Measurements from ENCODE around the gene TMEM132C. TPM values are rescaled to one million over a fixed set of nuclear protein-coding genes. Genes with fewer than 3 reads are reported as not detected.

Gene TMEM132C
- total and polyA plus RNA-seq, 8 donors, result 0.50 to 36.6 (median 33.2) TPM

DNA sequence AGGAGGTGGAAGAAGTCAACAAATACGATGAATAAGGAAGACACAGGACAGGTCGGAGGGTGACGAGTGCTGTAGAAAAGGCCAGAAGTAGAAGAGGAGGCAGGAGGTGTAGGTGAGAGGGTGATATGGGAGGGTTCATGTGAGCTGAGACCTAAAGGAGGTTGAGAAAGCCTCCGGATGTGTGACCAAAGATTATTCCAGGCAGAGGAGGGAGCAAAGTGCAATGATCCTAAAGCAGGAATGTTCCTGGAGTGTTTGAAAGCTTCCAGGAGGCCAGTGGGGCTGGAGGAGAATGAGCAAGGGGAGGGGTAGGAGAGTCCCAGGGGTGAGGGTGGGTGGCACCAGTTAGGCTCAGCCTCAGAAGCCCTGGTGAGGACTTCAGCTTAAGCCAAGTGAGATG, 340.0 kb downstream of the TMEM132C start:
- ATAC-seq (no peak), DNase-seq (no peak)
- H3K4me3 ChIP-seq, result no peak overlapping the region
- no peaks in the 10 kb centered on the region for H3K4me1 ChIP-seq
- H3K27me3 ChIP-seq, result no peaks in the 10 kb centered on the region
- H3K36me3 ChIP-seq, result no peaks in the 10 kb centered on the region
- intact Hi-C loops (cut with DNase I), result no loop called here
- no peak overlapping the region for H3K27ac ChIP-seq
- H3K9me3 ChIP-seq, result no peaks in the 10 kb centered on the region
- TF ChIP-seq, protein P1, sequence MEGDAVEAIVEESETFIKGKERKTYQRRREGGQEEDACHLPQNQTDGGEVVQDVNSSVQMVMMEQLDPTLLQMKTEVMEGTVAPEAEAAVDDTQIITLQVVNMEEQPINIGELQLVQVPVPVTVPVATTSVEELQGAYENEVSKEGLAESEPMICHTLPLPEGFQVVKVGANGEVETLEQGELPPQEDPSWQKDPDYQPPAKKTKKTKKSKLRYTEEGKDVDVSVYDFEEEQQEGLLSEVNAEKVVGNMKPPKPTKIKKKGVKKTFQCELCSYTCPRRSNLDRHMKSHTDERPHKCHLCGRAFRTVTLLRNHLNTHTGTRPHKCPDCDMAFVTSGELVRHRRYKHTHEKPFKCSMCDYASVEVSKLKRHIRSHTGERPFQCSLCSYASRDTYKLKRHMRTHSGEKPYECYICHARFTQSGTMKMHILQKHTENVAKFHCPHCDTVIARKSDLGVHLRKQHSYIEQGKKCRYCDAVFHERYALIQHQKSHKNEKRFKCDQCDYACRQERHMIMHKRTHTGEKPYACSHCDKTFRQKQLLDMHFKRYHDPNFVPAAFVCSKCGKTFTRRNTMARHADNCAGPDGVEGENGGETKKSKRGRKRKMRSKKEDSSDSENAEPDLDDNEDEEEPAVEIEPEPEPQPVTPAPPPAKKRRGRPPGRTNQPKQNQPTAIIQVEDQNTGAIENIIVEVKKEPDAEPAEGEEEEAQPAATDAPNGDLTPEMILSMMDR (IDR thresholded peaks at IDR 0.05), result no peak

DNA sequence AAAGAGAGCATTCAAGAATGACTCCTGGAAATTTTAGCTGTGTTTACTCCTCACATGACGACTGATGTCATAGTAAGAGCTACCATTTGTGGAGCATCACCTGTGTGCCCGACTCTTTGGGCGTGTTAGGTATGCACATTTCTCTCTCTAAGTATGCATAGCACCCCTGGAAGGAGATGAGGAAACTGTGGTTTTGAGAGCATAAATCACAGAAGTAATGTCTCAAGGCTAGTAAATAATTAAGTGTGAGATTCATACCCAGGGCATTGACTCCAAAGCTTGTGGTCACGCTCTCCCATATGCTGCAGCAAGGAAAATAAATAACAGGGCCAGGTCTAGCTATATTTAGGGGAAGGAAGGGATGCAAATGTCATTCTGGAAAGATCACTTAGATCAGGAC, 340.7 kb downstream of the TMEM132C start:
- no peak for ATAC-seq
- Histone ChIP-seq H3K9me3 (no peaks in the 10 kb centered on the region), H3K36me3 (no peaks in the 10 kb centered on the region), H3K27me3 (no peaks in the 10 kb centered on the region), H3K4me1 (no peaks in the 10 kb centered on the region), H3K4me3 (no peak overlapping the region), H3K27ac (no peak overlapping the region)
- TF ChIP-seq, protein P1 (IDR thresholded peaks at IDR 0.05), result no peak
- intact Hi-C loops (cut with DNase I), result no loop called here
- no peak for DNase-seq

DNA sequence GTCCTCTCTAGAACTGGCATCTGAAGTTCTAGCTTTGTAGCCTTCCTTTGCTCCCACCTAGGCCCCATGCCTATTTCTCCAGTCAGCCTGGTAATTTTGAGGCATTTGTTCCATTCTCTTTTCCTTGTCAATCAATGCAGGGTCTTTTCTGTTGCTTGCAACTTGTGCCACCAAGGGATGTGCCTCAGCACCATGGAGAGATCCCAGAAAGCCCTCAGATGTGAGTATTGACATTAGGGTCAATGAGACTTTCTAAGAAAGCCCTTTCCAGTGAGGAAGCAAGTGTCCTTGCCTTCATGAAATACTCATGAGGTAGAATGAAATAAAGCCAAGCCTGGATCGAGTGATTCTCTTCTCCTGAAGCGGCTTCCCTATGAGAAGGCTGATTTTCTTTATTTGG, 342.9 kb downstream of the TMEM132C start:
- no peak for ATAC-seq
- TF ChIP-seq, protein P1 (IDR thresholded peaks at IDR 0.05), result no peak
- DNase-seq, result no peak
- H3K4me1 ChIP-seq, result no peaks in the 10 kb centered on the region
- H3K27ac ChIP-seq, result no peak overlapping the region
- no peak overlapping the region for H3K4me3 ChIP-seq
- no peaks in the 10 kb centered on the region for H3K27me3 ChIP-seq
- H3K36me3 ChIP-seq, result no peaks in the 10 kb centered on the region
- no peaks in the 10 kb centered on the region for H3K9me3 ChIP-seq
- intact Hi-C loops (cut with DNase I), result no loop called here

DNA sequence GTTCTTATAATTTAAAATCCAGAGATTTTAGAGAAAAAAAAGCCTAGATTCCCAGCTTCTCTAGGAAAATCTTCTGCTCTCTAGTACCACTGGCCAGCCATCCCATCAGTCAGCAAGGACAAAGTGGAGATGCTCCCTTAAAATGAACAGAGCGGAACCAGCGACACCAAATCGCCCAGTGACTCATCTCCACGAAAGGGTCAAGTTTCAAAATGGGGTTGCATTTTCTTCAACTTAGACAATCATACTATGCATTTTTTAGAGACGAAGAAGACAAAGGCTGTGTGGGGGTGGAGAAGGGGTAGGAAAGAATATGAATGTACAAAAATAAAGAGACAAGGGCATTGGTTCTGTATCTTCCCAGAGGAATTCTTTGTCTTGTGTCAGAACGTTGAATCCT, 344.8 kb downstream of the TMEM132C start:
- Histone ChIP-seq H3K4me3 (no peak overlapping the region), H3K9me3 (no peaks in the 10 kb centered on the region), H3K27me3 (no peaks in the 10 kb centered on the region), H3K27ac (no peak overlapping the region), H3K4me1 (no peaks in the 10 kb centered on the region), H3K36me3 (no peaks in the 10 kb centered on the region)
- no peak for ATAC-seq
- DNase-seq, result no peak
- intact Hi-C loops (cut with DNase I), result no loop called here
- TF ChIP-seq, protein P1 (IDR thresholded peaks at IDR 0.05), result no peak

DNA sequence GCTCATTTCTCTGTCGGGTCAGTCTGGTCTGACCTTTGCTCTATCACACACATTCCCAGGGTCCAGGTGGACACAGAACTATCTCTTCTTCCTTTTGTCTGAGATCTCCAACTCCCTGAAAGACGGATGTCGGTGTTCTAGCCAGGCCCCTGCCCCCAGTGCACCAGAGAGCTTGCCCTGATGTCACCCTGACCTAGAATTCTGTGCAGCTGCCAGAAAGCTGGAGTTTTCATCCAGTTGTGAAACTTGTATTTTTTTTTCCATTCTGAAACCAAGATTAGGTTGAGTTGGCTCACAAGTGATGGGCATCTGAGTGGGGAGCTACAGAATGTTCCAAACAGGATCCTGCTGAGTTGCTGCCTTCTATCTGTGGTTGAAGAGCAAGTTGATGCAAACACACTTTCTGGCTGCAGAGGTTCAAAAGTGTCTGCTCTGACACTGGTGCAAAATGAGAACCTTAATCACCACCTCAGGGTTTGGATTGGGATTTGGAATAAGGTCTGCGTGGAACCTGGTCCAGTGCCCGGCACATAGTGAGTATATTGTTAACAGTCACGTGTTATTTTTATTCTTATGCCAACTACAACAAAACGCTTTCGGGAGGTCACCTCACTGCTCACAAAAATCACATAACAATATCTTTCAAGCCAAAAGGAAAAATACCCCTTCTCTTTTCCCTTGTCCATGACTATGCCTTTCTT, 345.3 kb downstream of the TMEM132C start:
- Histone ChIP-seq H3K4me1 (no peaks in the 10 kb centered on the region), H3K9me3 (no peaks in the 10 kb centered on the region), H3K36me3 (no peaks in the 10 kb centered on the region), H3K4me3 (no peak overlapping the region), H3K27me3 (no peaks in the 10 kb centered on the region), H3K27ac (no peak overlapping the region)
- intact Hi-C loops (cut with DNase I), result no loop called here
- TF ChIP-seq, protein P1 (IDR thresholded peaks at IDR 0.05), result no peak
- DNase-seq (no peak), ATAC-seq (no peak)
